ENCODE results near the gene ZNF217. TPM values are rescaled to one million over a fixed set of nuclear protein-coding genes. Genes with fewer than 3 reads are reported as not detected.

ZNF217 gene
- total RNA-seq, 1 donor from 2014 or later = 57.9 TPM

DNA sequence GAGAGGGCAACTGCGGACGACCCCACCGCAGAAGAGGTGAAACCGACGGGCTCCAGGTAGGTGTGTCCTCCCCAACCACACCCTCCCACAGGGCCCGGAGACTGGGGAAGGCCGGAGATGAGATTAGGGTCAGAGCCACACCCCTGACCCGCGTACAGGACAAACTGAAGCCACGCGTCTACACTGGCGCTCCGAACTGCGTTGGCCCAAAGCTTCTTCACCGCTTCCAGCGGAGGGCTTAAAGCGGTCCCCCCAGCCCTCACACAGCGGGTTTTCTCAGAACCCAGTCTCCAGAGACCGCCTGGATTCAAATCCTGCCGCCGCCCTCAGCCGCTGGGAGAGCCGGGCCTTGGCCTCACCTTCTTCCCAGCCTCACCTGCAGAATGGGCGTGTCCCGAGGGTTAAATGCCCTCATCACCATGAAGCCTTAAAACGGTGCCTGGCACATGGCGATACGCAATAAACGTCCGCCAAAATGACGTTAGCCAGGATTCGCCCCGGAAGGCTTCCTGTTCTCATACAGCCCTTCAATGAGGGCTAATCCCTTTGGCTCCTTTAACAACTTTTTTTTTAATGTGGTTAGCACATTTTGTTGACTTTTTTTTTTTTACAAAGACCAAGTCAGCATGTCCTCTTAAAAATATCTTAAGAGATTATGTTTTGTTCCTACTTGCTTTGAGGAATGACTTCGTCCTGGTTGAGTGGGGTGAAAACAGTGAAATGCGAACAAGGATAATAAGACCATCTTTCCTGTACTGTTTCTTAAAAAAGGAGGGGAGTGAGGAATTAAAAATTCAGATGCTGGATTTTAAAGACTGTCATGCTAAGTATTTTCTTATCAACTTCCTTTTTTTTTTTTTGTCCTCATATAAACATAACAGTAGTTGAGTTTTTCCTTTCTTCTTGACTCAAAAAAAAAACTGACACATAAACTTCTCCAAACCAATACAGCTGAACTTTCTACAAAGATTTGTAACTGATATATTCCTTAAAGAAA is 15.1 kb upstream of the ZNF217 start:
- no peak for TF ChIP-seq EZH2 (IDR thresholded peaks at IDR 0.05; ENCODE audit: insufficient read depth, low read length)
- TF ChIP-seq, protein P1, sequence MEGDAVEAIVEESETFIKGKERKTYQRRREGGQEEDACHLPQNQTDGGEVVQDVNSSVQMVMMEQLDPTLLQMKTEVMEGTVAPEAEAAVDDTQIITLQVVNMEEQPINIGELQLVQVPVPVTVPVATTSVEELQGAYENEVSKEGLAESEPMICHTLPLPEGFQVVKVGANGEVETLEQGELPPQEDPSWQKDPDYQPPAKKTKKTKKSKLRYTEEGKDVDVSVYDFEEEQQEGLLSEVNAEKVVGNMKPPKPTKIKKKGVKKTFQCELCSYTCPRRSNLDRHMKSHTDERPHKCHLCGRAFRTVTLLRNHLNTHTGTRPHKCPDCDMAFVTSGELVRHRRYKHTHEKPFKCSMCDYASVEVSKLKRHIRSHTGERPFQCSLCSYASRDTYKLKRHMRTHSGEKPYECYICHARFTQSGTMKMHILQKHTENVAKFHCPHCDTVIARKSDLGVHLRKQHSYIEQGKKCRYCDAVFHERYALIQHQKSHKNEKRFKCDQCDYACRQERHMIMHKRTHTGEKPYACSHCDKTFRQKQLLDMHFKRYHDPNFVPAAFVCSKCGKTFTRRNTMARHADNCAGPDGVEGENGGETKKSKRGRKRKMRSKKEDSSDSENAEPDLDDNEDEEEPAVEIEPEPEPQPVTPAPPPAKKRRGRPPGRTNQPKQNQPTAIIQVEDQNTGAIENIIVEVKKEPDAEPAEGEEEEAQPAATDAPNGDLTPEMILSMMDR (IDR thresholded peaks at IDR 0.05; ENCODE audit: insufficient read depth, low read depth, low read length) = no peak
- Histone ChIP-seq H3K4me2 (ENCODE audit: low read length) (peak overlapping the region; percentile 17), H3K4me1 (ENCODE audit: insufficient read depth, low read length) (peaks cover 28% of the 10 kb centered on the region), H3K4me3 (ENCODE audit: insufficient read depth, low read depth, low read length) (no peak overlapping the region), H4K20me1 (ENCODE audit: insufficient read depth, low read length) (no peaks in the 10 kb centered on the region), H2AFZ (ENCODE audit: low read depth, low read length) (peak overlapping the region; percentile 33), H3K27me3 (ENCODE audit: insufficient read depth, low read length) (no peaks in the 10 kb centered on the region), H3K36me3 (ENCODE audit: insufficient read depth, low read length) (no peaks in the 10 kb centered on the region), H3K9me3 (ENCODE audit: insufficient read depth, low read depth, low read length) (no peaks in the 10 kb centered on the region), H3K27ac (ENCODE audit: low read depth, low read length) (peak overlapping the region; percentile 65), H3K9ac (ENCODE audit: low read length) (no peak overlapping the region), H3K79me2 (ENCODE audit: insufficient read depth, low read length) (no peaks in the 10 kb centered on the region)
- Mint-ChIP-seq H3K9me3 (ENCODE audit: unreplicated experiment) (no peaks in the 10 kb centered on the region), H3K27me3 (ENCODE audit: low read depth, unreplicated experiment) (no peaks in the 10 kb centered on the region), H3K27ac (ENCODE audit: unreplicated experiment) (peak overlapping the region; percentile 88), H3K36me3 (ENCODE audit: low read depth, unreplicated experiment) (no peaks in the 10 kb centered on the region), H3K4me1 (ENCODE audit: low read depth, unreplicated experiment) (peaks cover 33% of the 10 kb centered on the region), H3K4me3 (ENCODE audit: unreplicated experiment) (no peak overlapping the region)
- DNase-seq (ENCODE audit: low read depth) (no peak), FAIRE-seq (no peak)

DNA sequence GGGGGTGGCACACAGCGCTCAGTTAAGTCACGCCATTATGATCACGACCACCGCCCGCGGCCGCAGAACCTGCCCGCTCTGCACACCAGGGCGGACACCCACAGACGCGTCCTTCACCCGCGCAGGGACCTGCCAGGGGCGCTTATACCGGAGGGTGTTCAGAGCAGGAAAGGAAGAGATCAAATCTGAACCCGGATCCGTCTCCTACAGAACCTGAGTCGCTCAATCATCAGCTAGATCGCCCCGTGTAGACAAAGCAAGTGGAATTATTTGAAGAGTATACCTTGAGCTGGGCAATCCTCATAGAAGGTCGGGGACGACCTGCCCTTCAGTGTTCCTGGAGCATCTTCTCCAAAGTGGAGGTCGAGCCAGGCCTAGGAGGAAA is 14.4 kb upstream of the ZNF217 start:
- H3K36me3 Mint-ChIP-seq (ENCODE audit: low read depth, unreplicated experiment) = no peaks in the 10 kb centered on the region
- peaks cover 30% of the 10 kb centered on the region for H3K4me1 Mint-ChIP-seq (ENCODE audit: low read depth, unreplicated experiment)
- FAIRE-seq (no peak), DNase-seq (ENCODE audit: low read depth) (no peak)
- H3K79me2 ChIP-seq (ENCODE audit: insufficient read depth, low read length) = no peaks in the 10 kb centered on the region
- H3K9me3 ChIP-seq (ENCODE audit: insufficient read depth, low read depth, low read length) = no peaks in the 10 kb centered on the region
- no peaks in the 10 kb centered on the region for H3K27me3 ChIP-seq (ENCODE audit: insufficient read depth, low read length)
- H2AFZ ChIP-seq (ENCODE audit: low read depth, low read length) = no peak overlapping the region
- no peaks in the 10 kb centered on the region for H3K27me3 Mint-ChIP-seq (ENCODE audit: low read depth, unreplicated experiment)
- H3K27ac ChIP-seq (ENCODE audit: low read depth, low read length) = no peak overlapping the region
- H3K9ac ChIP-seq (ENCODE audit: low read length) = no peak overlapping the region
- no peak overlapping the region for H3K27ac Mint-ChIP-seq (ENCODE audit: unreplicated experiment)
- H3K4me2 ChIP-seq (ENCODE audit: low read length) = no peak overlapping the region
- TF ChIP-seq, protein P1 (IDR thresholded peaks at IDR 0.05; ENCODE audit: insufficient read depth, low read depth, low read length) = no peak
- no peak for TF ChIP-seq EZH2 (IDR thresholded peaks at IDR 0.05; ENCODE audit: insufficient read depth, low read length)
- H3K4me3 ChIP-seq (ENCODE audit: insufficient read depth, low read depth, low read length) = no peak overlapping the region
- no peak overlapping the region for H3K4me3 Mint-ChIP-seq (ENCODE audit: unreplicated experiment)
- no peaks in the 10 kb centered on the region for H3K9me3 Mint-ChIP-seq (ENCODE audit: unreplicated experiment)
- peaks cover 28% of the 10 kb centered on the region for H3K4me1 ChIP-seq (ENCODE audit: insufficient read depth, low read length)
- no peaks in the 10 kb centered on the region for H4K20me1 ChIP-seq (ENCODE audit: insufficient read depth, low read length)
- no peaks in the 10 kb centered on the region for H3K36me3 ChIP-seq (ENCODE audit: insufficient read depth, low read length)

Measured in astrocyte (in vitro differentiated cells and primary cell).